ENCODE data around the gene IGFL4.

DNA sequence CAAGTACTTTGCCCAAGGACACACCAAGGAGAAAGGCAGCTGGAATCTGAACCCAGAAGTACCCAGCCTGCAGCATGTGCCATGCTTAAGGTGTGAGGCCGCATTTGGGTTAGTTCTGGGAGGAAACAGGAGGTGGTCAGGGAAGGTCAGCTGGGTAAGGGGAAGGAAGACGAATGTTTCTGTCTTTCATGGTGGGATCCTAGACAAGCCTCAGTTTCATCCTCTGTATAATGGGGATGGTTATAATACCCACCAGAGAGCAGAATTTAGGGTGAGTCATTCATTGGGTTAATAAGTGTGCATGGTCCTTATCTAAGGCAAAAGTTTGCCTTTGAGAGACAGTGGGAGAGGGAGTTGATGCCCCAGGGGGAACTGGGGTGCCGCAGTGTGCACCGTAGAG, 42.0 kb downstream of the IGFL4 start:
- TF ChIP-seq, protein P1, sequence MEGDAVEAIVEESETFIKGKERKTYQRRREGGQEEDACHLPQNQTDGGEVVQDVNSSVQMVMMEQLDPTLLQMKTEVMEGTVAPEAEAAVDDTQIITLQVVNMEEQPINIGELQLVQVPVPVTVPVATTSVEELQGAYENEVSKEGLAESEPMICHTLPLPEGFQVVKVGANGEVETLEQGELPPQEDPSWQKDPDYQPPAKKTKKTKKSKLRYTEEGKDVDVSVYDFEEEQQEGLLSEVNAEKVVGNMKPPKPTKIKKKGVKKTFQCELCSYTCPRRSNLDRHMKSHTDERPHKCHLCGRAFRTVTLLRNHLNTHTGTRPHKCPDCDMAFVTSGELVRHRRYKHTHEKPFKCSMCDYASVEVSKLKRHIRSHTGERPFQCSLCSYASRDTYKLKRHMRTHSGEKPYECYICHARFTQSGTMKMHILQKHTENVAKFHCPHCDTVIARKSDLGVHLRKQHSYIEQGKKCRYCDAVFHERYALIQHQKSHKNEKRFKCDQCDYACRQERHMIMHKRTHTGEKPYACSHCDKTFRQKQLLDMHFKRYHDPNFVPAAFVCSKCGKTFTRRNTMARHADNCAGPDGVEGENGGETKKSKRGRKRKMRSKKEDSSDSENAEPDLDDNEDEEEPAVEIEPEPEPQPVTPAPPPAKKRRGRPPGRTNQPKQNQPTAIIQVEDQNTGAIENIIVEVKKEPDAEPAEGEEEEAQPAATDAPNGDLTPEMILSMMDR (IDR thresholded peaks at IDR 0.05; ENCODE audit: low read length): no peak
- TF ChIP-seq EZH2 (IDR thresholded peaks at IDR 0.05; ENCODE audit: borderline replicate concordance, low read length): no peak

Data from OCI-LY1 (cell line).